Stimulated activated CD4-positive, alpha-beta T cell treated with anti-CD3 and anti-CD28 coated beads, Interleukin-12 subunit alpha, Interleukin-12 subunit beta, amount 100 ng/mL, for 48 hours (primary cell): Measurements from ENCODE around the gene SMIM23.
"Not testable (repeated sequence)": the region's sequence is repeated elsewhere in the genome, so short reads cannot be mapped to it uniquely, and the experiment has no call there.

Experiments
- DNase-seq, 3 donors: peaks; one replicate each; pipeline ENCODE4 v3.0.0-alpha.2; 2020; ENCODE audit warnings: low read depth in 2 of 3, low spot score in 1 of 3

Gene SMIM23

GRCh38 chr5:171773106-171773505 is 12.5 kb upstream of the SMIM23 start:
- no peak for DNase-seq

DNA sequence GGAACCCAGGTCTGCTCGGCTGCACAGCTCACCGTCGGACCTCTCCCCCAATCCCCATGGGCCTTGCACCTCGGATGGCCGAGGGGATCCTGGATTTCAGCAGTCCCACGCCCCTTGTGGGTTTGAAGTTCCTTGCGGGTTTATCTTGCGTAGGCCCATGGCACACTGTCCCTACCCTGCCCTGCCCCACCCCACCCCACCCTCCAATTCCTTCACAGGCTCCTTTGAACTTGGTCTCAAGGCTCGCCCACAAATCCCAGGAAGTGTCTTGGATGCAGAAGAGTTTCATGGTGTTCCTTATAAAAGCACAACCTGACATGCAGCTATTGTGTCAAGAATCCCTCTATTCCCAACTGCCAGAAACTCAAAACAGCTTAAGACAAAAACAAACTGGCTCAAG is 11.2 kb upstream of the SMIM23 start:
- no peak for DNase-seq

DNA sequence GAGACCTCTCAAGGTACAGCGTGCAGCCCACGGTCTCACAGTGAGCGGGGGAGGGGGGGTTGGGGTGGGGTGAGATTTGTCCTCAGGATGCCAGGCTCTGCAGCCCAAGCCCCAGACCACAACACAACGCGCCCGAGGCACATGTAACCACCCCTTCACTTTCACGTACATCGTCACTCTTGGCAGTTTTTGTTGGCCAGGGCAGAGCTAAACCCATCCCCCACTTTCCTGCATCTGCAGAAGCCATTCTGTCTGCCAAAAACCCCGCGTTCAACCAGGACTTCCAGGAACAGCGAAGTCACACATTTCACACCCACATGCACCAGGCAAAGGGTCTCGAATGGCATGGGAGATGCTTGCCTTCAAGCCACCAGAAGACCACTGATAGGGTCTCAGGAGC is 9.4 kb upstream of the SMIM23 start:
- DNase-seq: no peak

DNA sequence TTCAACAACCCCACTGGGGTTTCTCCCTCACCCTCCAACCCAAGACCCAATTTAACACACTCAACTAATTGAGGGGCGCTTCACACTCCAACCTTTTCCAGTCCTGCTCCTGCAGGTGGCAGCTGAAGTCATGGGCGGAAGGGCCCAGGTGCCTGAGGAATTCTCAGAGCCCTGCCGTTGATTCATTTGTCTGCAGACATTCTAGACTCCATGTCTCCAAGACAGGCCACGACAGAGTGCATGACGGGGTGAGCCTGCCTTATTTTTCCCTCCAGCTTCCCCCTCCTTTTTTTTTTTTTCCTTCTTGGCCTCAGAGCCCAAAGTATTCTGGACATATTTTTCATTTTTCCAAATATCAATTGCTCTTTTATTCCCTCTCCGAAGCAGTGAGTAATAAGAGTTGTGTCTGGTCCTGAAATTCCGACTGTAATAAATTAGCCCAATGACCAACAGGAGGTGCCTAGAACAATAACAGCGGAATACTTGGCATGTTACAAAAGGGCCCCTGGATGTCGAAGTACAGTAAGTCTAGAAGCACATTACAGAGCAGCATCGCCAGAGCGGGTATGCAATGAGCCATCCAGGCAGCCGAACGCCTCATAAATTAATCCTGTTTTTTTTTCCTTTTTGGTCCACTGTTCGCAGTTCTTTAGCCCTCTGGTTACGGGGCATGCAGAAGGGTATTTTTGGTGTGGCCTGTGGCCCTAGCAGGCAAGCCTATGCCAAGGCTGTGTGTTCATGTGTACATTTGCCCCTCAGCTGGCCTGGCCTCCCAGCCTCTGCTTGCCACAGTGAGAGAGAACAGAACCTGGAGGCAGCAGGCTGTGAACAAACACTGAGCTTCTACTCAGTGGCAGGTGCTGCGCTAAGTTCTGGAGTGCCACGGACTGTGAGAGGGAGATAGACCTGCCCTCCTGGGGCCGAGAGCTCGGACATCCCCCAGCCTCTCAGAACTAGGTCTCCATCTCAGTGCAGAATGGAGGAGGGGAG is 8.6 kb upstream of the SMIM23 start:
- no peak for DNase-seq

DNA sequence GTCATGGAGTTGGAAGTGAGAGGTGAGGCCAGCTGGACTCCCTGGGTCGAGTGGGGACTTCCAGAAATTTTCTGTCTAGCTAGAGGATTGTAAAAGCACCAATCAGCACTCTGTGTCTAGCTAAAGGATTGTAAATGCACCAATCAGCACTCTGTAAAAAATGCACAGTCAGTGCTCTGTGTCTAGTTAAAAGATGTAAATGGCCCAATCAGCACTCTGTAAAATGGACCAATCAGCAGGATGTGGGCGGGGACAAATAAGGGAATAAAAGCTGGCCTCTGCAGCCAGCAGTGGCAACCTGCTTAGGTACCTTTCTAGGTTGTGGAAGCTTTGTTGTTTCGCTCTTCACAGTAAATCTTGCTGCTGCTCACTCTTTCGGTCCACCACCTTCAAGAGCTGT is 3.9 kb upstream of the SMIM23 start:
- not testable (repeated sequence) for DNase-seq

DNA sequence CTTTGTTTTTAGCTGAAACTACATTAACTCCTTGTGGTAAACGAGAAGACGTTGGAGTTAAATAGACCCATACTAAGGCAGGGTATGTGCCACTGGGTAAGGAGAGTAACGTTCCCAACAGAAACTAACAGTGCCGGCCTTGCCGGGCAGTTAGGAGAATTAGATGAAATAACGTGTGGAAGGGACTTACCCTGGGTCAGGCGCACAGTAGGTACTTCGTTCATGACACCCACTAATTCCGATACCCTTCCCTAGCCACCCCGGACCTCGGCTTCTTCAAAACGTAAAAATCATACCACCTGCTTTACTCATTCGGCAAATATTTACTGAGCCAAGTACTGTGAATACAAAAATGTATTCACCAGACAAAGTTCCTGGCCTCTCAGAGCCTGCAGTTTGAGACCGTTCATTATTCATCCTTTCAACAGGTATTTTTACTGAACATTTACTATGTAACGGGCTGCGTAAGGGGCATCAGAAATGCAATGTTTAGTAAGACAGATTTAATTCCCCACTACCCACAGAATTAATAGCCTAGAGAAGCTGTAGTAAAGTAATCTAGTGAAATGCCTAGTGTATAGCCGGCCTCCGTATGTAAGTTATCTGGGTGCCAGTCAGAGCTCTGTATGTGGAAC is 3.2 kb upstream of the SMIM23 start:
- DNase-seq: no peak

DNA sequence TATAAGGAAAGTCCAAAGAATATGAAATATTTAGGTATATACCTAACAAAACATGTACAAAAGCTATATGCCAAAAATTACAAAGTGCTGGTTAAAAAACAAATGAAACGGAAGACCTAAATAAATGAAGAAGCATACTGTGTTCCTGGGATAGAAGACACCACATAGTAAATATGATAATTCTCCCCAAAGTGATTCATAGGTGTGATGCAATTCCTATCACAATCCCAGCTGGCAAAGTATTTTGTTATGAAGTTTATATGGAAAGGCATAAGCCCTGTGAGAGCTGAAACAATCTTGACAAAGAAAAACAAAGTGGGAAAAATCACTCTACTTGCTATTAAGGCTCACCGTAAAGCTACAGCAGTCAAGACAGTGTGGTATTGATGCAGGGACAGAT is 2.6 kb upstream of the SMIM23 start:
- no peak for DNase-seq

DNA sequence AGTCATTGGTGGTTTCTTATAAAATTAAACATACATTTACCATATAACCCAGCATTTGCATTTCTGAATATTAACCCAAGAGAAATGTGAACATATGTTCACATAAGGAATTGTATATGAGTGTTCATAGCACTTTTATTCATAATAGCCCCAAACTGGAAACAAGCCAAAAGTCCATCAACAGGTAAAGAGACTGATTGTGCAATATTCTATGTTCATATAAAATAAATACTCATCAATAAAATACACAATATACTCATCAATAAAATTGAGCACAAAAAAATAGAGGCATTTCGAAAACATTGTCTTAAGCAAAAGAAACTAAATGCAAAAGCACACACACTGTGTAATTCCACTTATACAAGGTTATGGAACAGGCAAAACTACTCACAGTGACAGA is 3.7 kb downstream of the SMIM23 start:
- DNase-seq: no peak

- no peak for DNase-seq
These were observed 4.8 kb downstream of the SMIM23 start for GRCh38 chr5:171790408-171790807.

DNA sequence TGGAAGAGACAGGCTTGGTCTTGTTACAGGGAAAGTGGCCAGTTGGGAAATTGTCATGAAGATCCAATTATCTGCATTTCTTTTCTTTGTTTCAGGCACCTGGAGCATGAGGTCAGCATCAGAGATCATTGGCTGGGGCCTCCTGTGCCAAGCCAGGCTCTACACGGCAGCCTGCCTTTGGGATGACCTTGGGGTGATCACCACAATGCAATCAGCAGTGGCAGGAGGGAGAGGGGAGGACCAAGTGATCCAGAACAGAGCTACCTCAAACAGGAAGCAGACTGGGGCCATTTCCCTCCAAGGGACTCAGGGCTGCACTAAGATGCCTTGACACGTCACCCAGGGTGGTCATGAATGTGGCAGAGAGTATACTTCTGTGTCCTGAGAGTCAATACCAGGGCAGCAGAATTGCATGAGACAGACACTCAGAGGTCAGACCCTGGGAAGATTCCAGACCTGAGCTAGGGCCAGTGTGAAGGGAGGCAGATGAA is 8.9 kb downstream of the SMIM23 start:
- DNase-seq: no peak

DNA sequence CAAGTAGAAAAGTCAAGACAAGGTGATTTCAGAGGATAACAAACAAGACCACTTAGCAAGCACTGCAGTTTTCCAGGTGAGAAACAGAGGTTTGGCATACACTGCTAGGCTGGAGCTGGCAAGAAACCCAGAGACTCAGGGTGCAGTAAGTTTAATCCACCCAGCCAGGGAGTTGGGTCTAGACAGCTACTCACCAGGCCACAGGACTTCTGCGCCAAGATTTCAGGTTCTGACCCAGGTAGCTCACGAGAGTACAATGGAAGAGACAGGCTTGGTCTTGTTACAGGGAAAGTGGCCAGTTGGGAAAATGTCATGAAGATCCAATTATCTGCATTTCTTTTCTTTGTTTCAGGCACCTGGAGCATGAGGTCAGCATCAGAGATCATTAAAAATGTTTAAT is 9.8 kb downstream of the SMIM23 start:
- no peak for DNase-seq

GRCh38 chr5:171796436-171796835 is 10.8 kb downstream of the SMIM23 start:
- DNase-seq: no peak

- no peak for DNase-seq
These were observed 11.9 kb downstream of the SMIM23 start for GRCh38 chr5:171797543-171797942.

GRCh38 chr5:171798418-171798817 is 12.8 kb downstream of the SMIM23 start:
- no peak for DNase-seq

DNA sequence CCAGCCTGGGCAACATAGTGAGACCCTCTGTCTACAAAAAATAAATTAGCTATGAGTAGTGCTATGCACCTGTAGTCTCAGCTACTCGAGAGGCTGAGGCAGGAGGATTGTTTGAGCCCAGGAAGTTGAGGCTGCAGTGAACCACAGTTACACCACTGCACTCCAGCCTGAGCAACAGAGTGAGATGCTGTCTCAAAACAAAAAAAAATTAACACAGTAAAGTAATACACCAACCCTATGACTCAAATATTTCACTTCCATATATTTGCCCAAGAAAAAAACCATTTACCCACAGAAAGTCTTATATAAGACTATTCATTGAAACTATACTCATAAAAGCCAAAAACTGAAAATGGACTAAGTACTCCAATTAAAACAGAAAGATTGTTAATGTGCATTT is 16.2 kb downstream of the SMIM23 start:
- DNase-seq: no peak

DNA sequence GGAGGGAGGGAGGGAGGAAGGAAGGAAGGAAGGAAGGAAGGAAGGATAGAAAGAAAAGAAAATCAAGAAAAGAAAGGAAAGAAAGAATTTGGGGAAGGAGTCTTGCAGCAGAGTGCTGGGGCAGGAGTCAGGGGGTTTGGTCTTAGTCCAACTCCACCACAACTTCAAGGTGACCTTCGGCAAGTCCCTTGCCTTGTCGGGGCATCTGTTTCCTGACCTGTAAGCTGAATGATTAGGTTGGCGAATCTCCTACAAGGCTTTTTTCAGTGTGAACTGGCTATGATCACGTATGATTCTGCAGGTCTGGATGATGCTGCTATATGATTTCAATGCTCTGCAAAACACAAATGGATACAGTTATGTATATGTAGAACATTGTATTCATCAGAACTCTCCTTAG is 20.1 kb downstream of the SMIM23 start:
- no peak for DNase-seq

- no peak for DNase-seq
These were observed 21.5 kb downstream of the SMIM23 start for GRCh38 chr5:171806976-171807747.

- DNase-seq: no peak
These were observed 22.8 kb downstream of the SMIM23 start for GRCh38 chr5:171808453-171808852.

- DNase-seq: no peak
These were observed 23.3 kb downstream of the SMIM23 start for GRCh38 chr5:171808951-171809350.

DNA sequence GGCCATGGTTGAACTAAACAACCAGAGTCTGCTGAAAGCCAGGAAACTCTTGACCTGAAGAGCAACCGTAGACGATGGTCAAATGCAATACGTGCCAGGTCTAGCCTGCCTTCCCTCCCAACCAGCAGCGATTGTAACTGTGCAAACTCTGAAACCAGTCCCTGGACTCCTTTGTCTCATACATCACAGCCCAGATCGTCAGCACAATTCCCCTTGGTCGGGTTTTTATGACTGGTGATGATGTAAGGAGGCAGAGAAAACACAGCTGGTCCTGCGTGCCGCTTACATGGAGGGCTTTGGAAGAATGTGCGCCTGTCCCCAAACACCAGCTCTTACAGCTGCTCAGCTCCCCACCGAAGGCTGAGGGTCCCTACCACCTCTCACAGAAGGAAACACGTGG is 24.6 kb downstream of the SMIM23 start:
- DNase-seq: no peak

DNA sequence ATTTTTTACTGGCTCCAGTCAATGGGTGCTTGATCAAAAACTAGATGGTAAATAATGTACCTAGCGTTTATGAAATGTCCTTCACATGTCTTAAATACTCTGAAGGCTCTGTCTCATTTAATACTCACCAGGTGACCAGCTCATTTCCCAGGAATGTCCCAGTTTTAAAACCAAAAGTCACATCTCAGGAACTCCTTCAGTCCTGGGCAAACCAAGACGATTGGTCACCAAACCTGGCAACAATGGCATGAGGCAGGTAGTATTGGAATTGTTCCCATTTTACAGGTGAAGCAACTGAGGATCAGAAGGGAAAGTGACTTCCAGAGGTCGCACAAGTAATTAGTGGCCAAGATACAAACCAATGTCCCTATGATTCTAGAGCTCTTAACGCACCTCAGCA is 27.7 kb downstream of the SMIM23 start:
- DNase-seq: no peak
